Measurements from ENCODE around the gene INVS.
"Not testable (repeated sequence)": the region's sequence is repeated elsewhere in the genome, so short reads cannot be mapped to it uniquely, and the experiment has no call there.

INVS gene

DNA sequence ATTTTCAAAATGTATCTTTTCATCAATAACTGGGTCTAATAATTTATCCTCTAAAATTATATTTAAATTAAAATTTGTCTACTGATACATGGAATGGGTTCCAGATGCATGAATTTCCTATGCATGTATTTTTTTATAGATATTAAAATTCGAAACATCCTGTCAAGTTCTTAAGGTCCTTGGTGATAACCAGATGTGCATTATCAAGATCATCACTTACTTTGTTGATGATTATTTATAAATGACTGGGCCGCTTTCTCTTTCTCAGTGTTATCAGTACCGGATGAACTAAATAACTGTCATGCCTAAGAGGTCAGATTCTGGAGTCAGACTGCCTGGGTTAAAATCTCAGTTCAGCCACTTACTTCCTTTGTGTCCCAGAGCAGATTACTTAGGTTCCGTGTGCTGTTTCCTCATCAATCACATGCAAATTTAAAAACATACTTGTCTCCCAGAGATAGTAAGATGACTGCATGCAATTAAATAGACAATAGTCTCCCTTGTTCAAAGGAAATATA, 129.4 kb downstream of the INVS start:
- H3K4me3 ChIP-seq (replicated peaks in 1 of 2; ENCODE audit: low read depth in 2 of 2, low read length in 2 of 2): no peak overlapping the region
- TF ChIP-seq, protein P1, sequence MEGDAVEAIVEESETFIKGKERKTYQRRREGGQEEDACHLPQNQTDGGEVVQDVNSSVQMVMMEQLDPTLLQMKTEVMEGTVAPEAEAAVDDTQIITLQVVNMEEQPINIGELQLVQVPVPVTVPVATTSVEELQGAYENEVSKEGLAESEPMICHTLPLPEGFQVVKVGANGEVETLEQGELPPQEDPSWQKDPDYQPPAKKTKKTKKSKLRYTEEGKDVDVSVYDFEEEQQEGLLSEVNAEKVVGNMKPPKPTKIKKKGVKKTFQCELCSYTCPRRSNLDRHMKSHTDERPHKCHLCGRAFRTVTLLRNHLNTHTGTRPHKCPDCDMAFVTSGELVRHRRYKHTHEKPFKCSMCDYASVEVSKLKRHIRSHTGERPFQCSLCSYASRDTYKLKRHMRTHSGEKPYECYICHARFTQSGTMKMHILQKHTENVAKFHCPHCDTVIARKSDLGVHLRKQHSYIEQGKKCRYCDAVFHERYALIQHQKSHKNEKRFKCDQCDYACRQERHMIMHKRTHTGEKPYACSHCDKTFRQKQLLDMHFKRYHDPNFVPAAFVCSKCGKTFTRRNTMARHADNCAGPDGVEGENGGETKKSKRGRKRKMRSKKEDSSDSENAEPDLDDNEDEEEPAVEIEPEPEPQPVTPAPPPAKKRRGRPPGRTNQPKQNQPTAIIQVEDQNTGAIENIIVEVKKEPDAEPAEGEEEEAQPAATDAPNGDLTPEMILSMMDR (IDR thresholded peaks at IDR 0.05; ENCODE audit: low read depth, low read length): no peak
- no peak for DNase-seq (ENCODE audit: low read depth in 2 of 2)

DNA sequence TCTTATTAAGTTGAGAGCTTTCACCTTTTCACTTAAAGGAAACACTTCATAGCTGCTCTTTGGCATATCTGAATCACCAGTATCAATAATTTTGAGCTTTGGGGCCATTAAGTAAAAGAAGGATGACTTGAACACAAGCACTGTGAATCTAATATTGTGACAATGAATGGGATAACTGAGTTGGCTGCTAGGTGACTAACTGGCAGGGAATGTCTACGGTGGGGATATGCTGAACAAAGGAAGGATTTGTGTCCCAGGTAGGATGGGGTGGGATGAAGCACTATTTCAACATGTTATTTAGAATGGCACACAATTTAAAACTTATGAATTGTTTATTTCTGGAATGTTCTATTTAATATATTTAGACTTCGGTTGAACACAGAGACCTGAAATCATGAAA, 130.1 kb downstream of the INVS start:
- no peak overlapping the region for H3K4me3 ChIP-seq (replicated peaks in 1 of 2; ENCODE audit: low read depth in 2 of 2, low read length in 2 of 2)
- DNase-seq (ENCODE audit: low read depth in 2 of 2): no peak
- TF ChIP-seq, protein P1 (IDR thresholded peaks at IDR 0.05; ENCODE audit: low read depth, low read length): no peak

DNA sequence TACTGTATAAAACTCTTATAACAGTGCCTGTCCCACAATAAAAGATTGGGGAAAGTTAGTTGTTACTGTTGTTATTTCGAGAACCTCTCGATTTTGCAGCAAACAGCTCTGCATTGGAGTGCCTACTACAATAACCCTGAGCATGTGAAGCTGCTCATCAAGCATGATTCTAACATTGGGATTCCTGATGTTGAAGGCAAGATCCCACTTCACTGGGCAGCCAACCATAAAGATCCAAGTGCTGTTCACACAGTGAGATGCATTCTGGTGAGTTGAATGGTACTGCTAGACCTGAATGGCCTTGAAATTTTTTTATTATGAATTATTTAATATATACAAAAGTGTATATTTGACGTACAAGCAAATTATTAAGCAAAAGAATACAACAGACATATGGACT, 130.5 kb downstream of the INVS start:
- TF ChIP-seq, protein P1 (IDR thresholded peaks at IDR 0.05; ENCODE audit: low read depth, low read length): no peak
- no peak for DNase-seq (ENCODE audit: low read depth in 2 of 2)
- H3K4me3 ChIP-seq (replicated peaks in 1 of 2; ENCODE audit: low read depth in 2 of 2, low read length in 2 of 2): no peak overlapping the region

DNA sequence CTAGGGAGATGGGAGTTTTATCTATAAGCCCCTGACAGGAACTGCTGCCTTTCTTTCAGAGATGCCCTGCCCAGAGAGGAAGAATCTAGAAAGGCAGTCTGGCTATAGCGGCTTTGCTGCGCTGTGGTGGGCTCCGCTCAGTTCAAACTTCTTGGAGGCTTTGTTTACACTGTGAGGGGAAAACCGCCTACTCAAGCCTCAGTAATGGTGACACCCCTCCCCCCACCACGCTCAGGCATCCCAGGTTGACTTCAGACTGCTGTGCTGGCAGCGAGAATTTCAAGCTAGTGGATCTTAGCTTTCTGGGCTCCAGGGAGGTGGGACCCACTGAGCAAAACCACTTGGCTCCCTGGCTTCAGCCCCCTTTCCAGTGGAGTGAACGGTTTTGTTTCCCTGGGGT, 137.9 kb downstream of the INVS start:
- H3K4me3 ChIP-seq (replicated peaks in 1 of 2; ENCODE audit: low read depth in 2 of 2, low read length in 2 of 2); DNase-seq (ENCODE audit: low read depth in 2 of 2): not testable (repeated sequence)

DNA sequence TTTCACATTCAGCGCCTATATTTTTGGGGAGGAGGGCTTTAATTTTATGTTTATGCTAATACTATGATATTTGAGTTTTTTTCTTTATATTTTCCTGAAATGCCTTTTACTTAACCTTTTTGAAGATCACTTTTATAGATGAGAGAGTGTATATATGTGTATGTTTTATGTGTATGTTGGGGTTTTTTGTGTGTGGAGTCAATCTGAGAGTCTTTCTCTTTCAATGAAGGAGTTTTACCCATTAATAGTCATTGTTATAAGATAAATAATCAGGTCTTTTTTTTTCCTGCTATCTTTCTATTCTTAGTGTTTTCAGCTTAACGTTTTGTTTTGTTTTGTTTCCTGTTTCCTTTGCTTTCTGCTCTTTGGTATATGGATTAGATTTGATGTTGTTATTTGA, 141.5 kb downstream of the INVS start:
- H3K4me3 ChIP-seq (replicated peaks in 1 of 2; ENCODE audit: low read depth in 2 of 2, low read length in 2 of 2): no peak overlapping the region
- no peak for DNase-seq (ENCODE audit: low read depth in 2 of 2)
- TF ChIP-seq, protein P1 (IDR thresholded peaks at IDR 0.05; ENCODE audit: low read depth, low read length): no peak

DNA sequence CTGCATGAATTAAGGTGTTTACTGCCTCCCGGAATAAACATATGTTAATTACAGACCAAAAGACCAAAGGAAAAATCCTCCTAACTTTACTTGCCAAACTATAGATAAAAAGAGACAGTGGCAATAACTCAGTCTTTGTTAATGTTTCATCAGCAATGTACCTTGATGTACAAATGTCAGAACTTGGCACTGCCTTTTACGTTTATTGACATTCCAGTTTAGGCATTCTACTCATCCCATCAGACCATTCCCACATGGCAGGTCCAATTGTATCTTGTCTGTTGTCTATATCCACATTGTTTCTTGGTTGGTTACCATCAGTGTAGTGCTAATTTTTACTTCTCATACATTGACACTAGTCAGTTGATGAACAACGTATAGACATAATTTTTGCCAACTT, 168.2 kb downstream of the INVS start:
- H3K4me3 ChIP-seq (replicated peaks in 1 of 2; ENCODE audit: low read depth in 2 of 2, low read length in 2 of 2): no peak overlapping the region
- TF ChIP-seq, protein P1 (IDR thresholded peaks at IDR 0.05; ENCODE audit: low read depth, low read length): no peak
- DNase-seq (ENCODE audit: low read depth in 2 of 2): no peak

DNA sequence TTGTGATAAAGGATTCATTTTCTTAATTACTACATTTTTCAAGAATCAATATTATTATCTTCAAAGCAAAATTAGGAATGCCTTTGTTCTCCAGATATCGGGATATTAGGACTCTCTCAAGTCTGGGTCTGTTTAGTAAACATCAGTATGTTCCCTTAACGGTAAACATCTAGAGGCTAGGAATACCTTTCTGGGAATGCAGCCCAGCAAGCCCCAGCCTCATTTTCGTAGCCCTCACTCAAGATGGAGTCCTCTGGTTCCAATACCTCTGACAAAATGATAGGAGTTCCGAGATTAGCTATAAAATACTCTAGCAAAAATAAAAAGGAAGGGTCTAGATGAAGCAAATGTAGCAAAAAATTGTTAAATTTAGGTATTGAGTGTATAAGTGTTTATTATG, 169.2 kb downstream of the INVS start:
- TF ChIP-seq, protein P1 (IDR thresholded peaks at IDR 0.05; ENCODE audit: low read depth, low read length): no peak
- no peak overlapping the region for H3K4me3 ChIP-seq (replicated peaks in 1 of 2; ENCODE audit: low read depth in 2 of 2, low read length in 2 of 2)
- DNase-seq (ENCODE audit: low read depth in 2 of 2): no peak
